HG03196 (cell line): ENCODE measurements around the gene GLB1L3.
"Not testable (repeated sequence)": the region's sequence is repeated elsewhere in the genome, so short reads cannot be mapped to it uniquely, and the experiment has no call there.

Experiments
- ATAC-seq: cut with Tn5 transposase; IDR thresholded peaks from one replicate; pipeline ENCODE4 v1.9.1; 2021; ENCODE audit not compliant: unreplicated experiment

GLB1L3 gene

DNA sequence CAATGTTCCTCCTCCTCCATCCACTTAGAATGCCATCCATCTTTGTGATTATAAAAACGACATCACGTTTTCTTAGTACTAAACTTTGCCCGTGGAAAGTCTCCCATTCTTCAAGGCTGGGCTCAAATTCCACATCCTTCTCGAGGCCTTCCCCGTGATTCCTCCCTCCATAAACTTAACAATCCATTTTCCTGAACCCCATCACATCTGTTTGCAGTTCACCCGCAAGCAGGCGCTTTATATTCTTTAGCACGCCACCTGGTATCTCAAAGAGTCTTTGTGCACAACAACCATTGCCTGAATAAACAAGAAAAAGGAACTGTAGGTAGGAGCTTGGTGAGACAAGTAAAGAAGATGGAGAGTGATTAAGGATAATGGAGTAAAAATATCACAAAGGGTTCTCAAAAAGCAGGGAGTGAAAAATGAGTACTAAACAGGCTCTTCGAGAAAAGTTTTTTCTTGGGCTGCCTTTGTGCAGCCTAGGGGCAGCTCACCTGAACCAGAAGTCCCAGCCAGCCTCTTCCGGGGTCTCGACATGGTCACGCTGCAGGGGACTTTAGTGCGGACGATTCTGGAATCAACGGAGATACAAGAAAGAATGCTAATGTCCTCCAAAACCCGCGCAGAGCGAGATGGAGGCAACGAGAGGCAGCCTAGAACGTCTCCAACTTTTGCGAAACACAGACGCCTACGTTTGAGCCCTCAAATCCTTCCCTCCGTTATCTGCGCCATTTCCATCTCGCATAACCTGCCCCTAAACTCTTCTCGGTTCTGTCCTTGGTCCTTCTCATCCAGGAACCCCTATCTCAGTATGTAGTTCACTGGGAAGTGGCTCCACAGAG lies 23.6 kb upstream of the GLB1L3 start:
- ATAC-seq, result peak; percentile 28

DNA sequence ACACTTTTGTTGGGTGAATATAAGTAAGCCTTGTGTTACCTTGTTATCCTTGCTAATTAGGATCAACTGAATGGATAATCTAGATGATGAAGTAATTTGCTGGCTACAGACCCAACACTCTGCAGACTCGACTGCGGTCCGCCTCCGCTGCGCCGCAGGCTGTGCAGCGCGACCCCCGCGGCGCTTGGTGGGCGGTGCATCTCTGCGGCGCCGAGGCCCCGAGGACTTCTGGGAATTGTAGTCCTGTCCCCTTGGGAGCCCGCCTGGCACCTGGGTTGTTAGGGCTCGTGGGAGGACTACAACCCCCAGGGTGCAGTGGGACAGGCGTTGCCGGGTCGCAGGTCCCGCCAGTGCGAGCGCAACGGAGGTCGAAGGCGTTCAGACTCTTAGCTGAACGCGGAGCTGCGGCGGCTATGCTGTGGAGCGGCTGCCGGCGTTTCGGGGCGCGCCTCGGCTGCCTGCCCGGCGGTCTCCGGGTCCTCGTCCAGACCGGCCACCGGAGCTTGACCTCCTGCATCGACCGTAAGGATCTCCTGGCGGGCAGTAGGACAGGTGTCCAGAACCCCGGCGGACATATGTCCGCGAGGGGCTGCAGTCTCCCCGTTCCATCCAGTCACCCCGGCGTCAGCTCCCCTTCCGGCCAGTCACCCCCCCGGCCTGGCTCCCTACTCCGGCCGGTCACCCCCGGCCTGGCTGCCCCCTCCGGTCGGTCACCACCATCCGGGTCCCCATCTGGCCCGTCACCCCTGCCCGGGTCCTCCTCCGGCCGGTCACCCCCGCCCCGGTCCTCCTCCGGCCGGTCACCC lies 22.8 kb upstream of the GLB1L3 start, which contains the start of the genes ACAD8 and THYN1:
Gene ACAD8, plus strand, starts transcription at position 381 of the 806 bp plus-strand sequence. Its CDS starts 33 bp downstream, at position 414.
Gene THYN1, minus strand, starts transcription at position 165 of the 806 bp plus-strand sequence. CDS start 470 bp downstream, outside the sequence.
- ATAC-seq, result peak; percentile 100

GRCh38 chr11:134254433-134255183 lies 21.6 kb upstream of the GLB1L3 start:
- ATAC-seq, result no peak

DNA sequence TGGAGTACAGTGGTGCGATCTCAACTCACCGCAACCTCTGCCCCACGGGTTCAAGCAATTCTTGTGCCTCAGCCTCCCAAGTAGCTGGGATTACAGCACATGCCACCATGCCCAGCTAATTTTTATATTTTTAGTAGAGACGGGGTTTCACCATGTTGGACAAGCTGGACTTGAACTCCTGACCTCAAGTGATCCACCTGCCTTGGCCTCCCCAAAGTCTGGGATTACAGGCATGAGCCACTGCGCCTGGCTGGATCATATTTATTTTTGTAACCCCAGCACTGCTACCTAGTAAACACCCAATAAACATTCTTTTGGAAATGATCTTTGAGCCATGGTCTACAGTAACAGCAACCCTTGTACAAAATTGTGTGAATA lies 21.0 kb upstream of the GLB1L3 start:
- ATAC-seq, result not testable (repeated sequence)

GRCh38 chr11:134257101-134257500 lies 19.1 kb upstream of the GLB1L3 start:
- no peak for ATAC-seq

- ATAC-seq, result no peak
These were observed 17.6 kb upstream of the GLB1L3 start for GRCh38 chr11:134258577-134258976.

DNA sequence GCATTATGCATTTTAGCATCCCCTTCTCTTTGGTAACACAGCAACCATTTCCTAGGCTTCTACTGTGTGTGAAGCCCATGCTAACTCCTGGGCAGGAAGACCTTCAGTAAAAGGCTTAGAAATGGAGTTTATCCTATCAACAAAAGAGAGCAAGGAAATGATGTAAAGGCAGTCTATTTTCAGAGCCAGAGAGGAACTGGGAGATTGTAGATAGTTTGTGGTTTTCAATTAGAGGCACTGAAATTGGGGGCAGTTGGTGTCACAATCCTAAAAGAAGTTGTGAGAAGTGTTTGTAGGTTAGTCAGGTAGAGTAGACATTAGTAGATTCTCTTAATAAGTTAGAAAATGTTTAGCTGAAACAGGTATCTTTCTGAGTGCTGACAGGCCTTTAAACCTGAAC lies 15.7 kb upstream of the GLB1L3 start:
- no peak for ATAC-seq

DNA sequence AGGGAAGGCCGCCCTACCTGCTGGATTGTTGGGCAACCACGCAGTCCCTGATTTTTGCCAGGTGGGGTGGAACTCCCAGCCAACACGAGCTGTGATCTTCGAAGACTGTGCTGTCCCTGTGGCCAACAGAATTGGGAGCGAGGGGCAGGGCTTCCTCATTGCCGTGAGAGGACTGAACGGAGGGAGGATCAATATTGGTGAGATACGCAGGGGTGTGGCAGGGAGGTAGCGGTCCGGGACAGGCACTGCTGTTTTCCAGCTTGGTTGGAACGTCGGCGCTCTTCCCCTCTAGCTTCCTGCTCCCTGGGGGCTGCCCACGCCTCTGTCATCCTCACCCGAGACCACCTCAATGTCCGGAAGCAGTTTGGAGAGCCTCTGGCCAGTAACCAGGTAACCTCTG lies 15.2 kb upstream of the GLB1L3 start:
- ATAC-seq, result no peak

DNA sequence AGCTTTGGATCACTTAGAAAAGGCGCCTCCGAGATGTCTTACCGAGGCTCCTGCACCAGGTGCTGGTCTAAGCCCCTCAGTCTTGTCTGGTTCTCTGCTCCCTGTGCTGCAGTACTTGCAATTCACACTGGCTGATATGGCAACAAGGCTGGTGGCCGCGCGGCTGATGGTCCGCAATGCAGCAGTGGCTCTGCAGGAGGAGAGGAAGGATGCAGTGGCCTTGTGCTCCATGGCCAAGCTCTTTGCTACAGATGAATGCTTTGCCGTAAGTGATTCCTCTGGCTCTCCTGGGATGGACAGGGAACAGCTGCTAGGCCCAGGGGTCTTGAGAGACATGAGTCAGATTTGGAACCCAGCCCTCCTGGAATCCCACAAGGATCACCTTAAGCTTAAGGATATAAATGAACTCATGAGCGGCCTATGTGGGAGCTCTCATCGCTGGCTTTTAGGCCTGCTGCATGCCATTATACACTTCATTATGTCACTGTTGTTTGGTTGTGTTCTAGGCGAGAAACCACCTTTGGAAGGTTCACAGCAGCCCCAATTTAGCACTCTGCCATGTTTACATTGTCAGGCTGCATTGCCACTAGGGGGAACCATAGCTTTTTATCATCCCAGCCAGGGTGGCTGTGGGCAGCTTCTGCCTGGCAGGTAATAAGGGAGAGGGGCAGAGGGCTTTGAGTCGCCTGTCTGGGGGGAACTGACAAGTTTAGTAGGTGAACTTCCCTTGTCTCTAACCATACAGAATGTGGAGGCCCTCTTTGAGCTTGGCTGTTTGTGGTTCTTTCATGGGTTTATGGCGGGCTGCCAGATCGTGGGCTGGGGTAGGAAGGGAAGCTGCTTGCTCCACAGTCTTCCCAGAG lies 14.3 kb upstream of the GLB1L3 start:
- no peak for ATAC-seq

GRCh38 chr11:134264966-134265764 lies 11.0 kb upstream of the GLB1L3 start:
- no peak for ATAC-seq

DNA sequence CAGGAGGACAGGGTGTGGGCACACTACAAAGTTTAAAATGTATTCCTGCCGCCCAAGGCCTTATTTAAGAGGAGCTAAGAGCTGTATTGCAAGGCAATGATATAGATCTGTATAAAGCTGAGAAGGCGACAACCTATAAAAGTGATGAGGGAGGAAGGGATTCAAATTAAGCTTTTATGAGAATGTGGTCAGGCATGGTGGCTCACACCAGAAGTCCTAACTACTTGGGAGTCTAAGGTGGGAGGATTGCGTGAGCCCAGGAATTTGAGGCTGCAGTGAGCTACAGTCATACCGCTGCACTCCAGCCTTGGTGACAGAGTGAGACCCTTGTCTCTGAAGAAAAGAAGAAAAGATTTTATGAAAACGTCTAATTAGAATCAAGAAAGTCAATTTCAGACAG lies 9.7 kb upstream of the GLB1L3 start:
- no peak for ATAC-seq

DNA sequence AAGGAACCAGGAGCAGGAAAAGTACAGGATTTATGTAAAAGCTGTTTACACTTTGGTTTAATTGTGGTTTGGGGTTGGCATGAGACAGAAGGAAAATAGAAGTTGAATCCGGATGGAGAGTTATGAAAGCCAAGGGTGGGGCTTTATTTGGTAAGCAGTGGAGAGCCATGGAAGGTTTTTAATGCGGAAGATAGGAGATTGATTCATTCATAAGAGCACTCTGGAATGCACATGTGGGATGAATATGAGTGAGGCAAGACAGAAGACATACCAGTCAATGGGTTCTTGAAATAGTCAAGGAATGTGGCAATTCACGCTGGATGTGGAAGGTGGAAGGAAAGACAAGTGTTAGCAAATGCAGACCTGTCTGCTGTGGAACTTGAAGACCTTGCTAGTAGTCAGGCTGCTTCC lies 9.3 kb upstream of the GLB1L3 start:
- no peak for ATAC-seq

DNA sequence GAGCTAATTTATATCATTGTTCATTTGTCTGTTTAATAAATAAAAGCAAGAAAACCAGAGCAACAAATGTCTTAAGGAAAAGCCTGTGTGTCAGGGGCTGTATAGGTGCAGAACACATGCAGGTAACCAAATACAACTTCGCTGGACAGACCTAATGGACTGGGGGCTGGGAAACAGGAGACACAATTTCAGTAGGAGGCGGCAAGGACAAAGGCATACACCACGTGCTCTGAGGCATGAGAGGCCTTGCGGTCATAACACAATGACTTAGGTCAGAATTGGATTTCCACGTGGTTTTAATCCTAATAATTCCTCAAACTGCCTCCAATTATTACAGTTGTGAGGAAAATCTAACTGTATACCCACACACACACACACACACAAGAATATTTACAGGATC lies 8.7 kb upstream of the GLB1L3 start:
- no peak for ATAC-seq

- ATAC-seq, result no peak
These were observed 8.2 kb upstream of the GLB1L3 start for GRCh38 chr11:134267966-134268365.

- ATAC-seq, result no peak
These were observed 5.9 kb upstream of the GLB1L3 start for GRCh38 chr11:134270250-134270714.

- no peak for ATAC-seq
These were observed 4.2 kb upstream of the GLB1L3 start for GRCh38 chr11:134271978-134272377.

GRCh38 chr11:134272381-134273316 lies 3.5 kb upstream of the GLB1L3 start:
- no peak for ATAC-seq

DNA sequence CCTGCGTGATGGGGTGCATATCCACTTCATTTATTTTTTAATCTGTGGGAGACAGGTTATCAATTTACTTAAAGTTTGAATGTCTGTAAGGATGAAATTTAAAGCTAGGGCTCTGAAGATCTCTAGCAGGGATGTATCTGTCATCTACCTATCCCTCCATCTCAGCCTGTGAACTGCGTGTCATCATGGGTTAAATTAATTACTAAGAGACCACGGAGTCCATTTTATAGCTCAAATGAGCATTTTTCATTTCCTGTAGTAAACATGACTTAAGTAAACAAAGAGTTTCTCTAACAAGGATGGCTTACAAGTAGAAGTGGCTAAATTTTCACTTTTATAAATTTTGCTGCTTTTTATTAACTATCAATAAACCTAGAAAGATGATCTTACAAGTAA lies 2.9 kb upstream of the GLB1L3 start:
- ATAC-seq, result no peak
